K562 (cell line): ENCODE data around the gene NINJ2. TPM values are rescaled to one million over a fixed set of nuclear protein-coding genes. Genes with fewer than 3 reads are reported as not detected.

Source experiments
- CCNT2 ChIP-seq: IDR thresholded peaks from 2 replicates; pipeline ENCODE4 v1.6.1; 2011; ENCODE audit warnings: borderline replicate concordance, low read depth, mild to moderate bottlenecking, moderate library complexity, mixed read lengths, low read length; ENCODE audit not compliant: insufficient read length; ENCODE audit errors: extremely low read depth
- DMBX1 ChIP-seq: fragments of 250-450 bp; sonication (Bioruptor Pico); IDR thresholded peaks from 2 replicates; pipeline ENCODE4 v1.8.0; 2022; ENCODE audit warnings: inconsistent platforms, mild to moderate bottlenecking, moderate library complexity, borderline replicate concordance
- FOSL1 ChIP-seq: fragments of 200-800 bp; sonication (Bioruptor generic); conservative IDR thresholded peaks from 2 replicates; pipeline ENCODE4 v1.6.1; 2016; ENCODE audit warnings: missing genetic modification characterization, missing compliant biosample characterization
- HOXB6 ChIP-seq: fragments of 250-450 bp; sonication (Bioruptor Pico); IDR thresholded peaks from 2 replicates; pipeline ENCODE4 v1.5.1; 2022; ENCODE audit warnings: mild to moderate bottlenecking, borderline replicate concordance
- MAFG ChIP-seq: fragments of 450-650 bp; conservative IDR thresholded peaks from 2 replicates; pipeline ENCODE4 v1.6.1; 2016; ENCODE audit warnings: missing genetic modification characterization, missing compliant biosample characterization
- MAX ChIP-seq: sonication (generic); formaldehyde crosslinking; IDR thresholded peaks from 2 replicates; pipeline ENCODE4 v1.9.0; 2022; ENCODE audit warnings: mild to moderate bottlenecking, missing genetic modification reagents
- MCM5 ChIP-seq: fragments of 450-650 bp; IDR thresholded peaks from 2 replicates; pipeline ENCODE4 v1.6.1; 2016; ENCODE audit warnings: low read depth
- NONO ChIP-seq, 2 experiments: fragments of 200-400 bp in 1 of 2; fragments of 450-650 bp in 1 of 2; formaldehyde crosslinking in 1 of 2; IDR thresholded peaks; 2 replicates each; pipeline ENCODE4 v1.6.1; 2017; ENCODE audit warnings: low read depth in 2 of 2, mild to moderate bottlenecking in 2 of 2, moderate library complexity in 2 of 2, low read length in 1 of 2
- PHTF2 ChIP-seq: fragments of 250-450 bp; sonication (Bioruptor Pico); IDR thresholded peaks from 2 replicates; pipeline ENCODE4 v1.5.0; 2021; ENCODE audit warnings: mild to moderate bottlenecking
- RBM17 ChIP-seq: fragments of 200-400 bp; formaldehyde crosslinking; IDR thresholded peaks from 2 replicates; pipeline ENCODE4 v1.6.1; 2017; ENCODE audit warnings: low read depth, mild to moderate bottlenecking, low read length, borderline replicate concordance
- SLC30A9 ChIP-seq: fragments of 250-450 bp; sonication (Bioruptor Pico); IDR thresholded peaks from 2 replicates; pipeline ENCODE4 v1.8.0; 2022; ENCODE audit warnings: mild to moderate bottlenecking, moderate library complexity
- SNIP1 ChIP-seq: fragments of 450-650 bp; IDR thresholded peaks from 2 replicates; pipeline ENCODE4 v1.7.1; 2017; ENCODE audit warnings: low read depth, mild to moderate bottlenecking
- TEAD1 ChIP-seq, 2 experiments: fragments of 450-650 bp in 1 of 2; sonication (generic) in 1 of 2; formaldehyde crosslinking; IDR thresholded peaks; 2 replicates each; pipeline versions ENCODE4 v1.4.0 to v1.8.0; 2020 to 2022; ENCODE audit warnings: mild to moderate bottlenecking in 2 of 2, missing genetic modification reagents in 1 of 2
- YY1 ChIP-seq, 3 experiments: IDR thresholded peaks; 2 replicates each; pipeline ENCODE4 v1.6.1; 2011; ENCODE audit warnings: low read length in 2 of 3, mild to moderate bottlenecking in 2 of 3, moderate library complexity in 2 of 3, borderline replicate concordance in 1 of 3, control low read depth in 1 of 3, low read depth in 1 of 3; ENCODE audit not compliant: insufficient read depth in 3 of 3, insufficient replicate concordance in 2 of 3, control insufficient read depth in 1 of 3, insufficient read length in 1 of 3; ENCODE audit errors: extremely low read depth in 1 of 3
- ZFX ChIP-seq: sonication (generic); formaldehyde crosslinking; IDR thresholded peaks from 2 replicates; pipeline ENCODE4 v1.8.0; 2022; ENCODE audit warnings: mild to moderate bottlenecking, missing genetic modification reagents, moderate library complexity
- ZNF263 ChIP-seq: sonication (generic); formaldehyde crosslinking; IDR thresholded peaks from 2 replicates; pipeline ENCODE4 v1.8.0; 2022; ENCODE audit warnings: mild to moderate bottlenecking, missing genetic modification reagents, borderline replicate concordance
- ZNF785 ChIP-seq: fragments of 250-450 bp; sonication (Bioruptor Pico); IDR thresholded peaks from 2 replicates; pipeline ENCODE4 v1.4.0; 2020; ENCODE audit warnings: mild to moderate bottlenecking
- polyA plus RNA-seq, 8 experiments: library from polyadenylated mRNA; depleted of rRNA in 4 of 8; stranded (reverse) in 5 of 8; unstranded in 3 of 8; fragments of >200 nt; fragmentation: Nextera tagmentation in 2 of 8; fragmentation: Illumina TruSeq in 1 of 8; extraction: Ambion mirVana in 2 of 8; extraction: Trizol in 1 of 8; gene quantifications; 2 replicates each; pipeline versions ENCODE4 v1.2.1 to v1.2.3, GENCODE V29; 2011 to 2014; ENCODE audit warnings: inconsistent platforms in 1 of 8, missing spikeins in 1 of 8
- total RNA-seq, 7 experiments: library from RNA; depleted of rRNA in 6 of 7; stranded (reverse); fragments of >200 nt in 6 of 7; fragmentation: Illumina TruSeq in 2 of 7; extraction: Trizol in 2 of 7; gene quantifications; 2 replicates each; pipeline versions ENCODE4 v1.2.1 to v1.2.3, GENCODE V29; 2011 to 2021; ENCODE audit warnings: low replicate concordance in 1 of 7
- TF ChIP-seq, protein P1 (sequence below), 2 experiments: IDR thresholded peaks in 1 of 2; conservative IDR thresholded peaks in 1 of 2; 2 replicates each; pipeline ENCODE4 v1.6.1; 2016; ENCODE audit warnings: low read depth in 2 of 2, mild to moderate bottlenecking in 1 of 2, missing compliant biosample characterization in 1 of 2, missing genetic modification characterization in 1 of 2, moderate library complexity in 1 of 2
- TF ChIP-seq, protein P2 (sequence below), 2 experiments: fragments of 450-650 bp in 1 of 2; sonication (generic) in 1 of 2; formaldehyde crosslinking in 1 of 2; IDR thresholded peaks in 1 of 2; conservative IDR thresholded peaks in 1 of 2; 2 replicates each; pipeline versions ENCODE4 v1.6.1 to v1.8.1; 2016 to 2023; ENCODE audit warnings: mild to moderate bottlenecking in 2 of 2, moderate library complexity in 2 of 2, inconsistent platforms in 1 of 2, missing genetic modification reagents in 1 of 2

NINJ2 gene
- total and polyA plus RNA-seq, 9 of the 15 experiments (the other 6 are each of a cell fraction or from before 2014, with no cell fraction given) = 2.6 to 16.0 (median 4.5) TPM

DNA sequence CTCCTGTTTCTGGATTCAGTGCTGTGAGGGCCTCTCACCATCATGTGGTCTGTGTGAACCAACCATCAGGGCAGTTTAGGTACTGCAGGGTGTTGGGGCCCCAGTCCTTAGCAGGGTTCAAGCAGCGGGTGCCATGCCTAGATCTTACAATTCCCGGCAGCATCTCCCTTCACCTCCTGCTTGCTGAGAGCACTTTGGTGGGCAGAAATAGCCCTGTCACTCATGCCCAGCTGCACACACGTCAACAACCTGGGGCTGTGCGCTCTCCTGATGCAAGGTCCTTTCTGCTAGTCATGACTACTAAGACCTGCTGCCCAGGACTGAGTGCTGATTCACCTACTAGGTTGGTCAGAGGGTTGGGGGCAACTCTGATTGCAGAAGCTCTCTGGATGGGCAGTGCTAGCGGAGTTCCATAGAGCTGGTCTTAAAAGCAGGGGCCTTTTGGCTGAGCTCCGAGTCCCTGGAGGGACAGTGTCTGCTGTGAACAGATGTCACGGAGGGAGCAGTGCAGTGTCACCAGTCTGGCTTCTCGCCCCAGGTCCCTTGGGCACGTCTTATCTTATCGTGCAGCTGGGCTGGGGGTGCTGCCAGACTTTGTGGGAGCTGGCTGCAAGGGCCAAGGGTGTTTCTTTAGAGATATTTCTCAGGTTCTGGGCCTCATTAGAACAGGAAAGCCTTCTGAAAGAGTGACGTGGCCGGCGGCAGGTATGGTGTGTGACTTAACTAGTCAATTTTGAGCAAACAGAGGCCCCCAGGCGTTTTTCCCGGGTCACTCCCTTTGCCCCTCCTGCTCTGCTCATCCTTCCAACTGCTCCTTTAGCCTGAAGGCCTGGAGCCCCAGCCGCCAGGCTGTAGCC lies 71.8 kb downstream of the NINJ2 start (continued):
- TF ChIP-seq, protein P1, sequence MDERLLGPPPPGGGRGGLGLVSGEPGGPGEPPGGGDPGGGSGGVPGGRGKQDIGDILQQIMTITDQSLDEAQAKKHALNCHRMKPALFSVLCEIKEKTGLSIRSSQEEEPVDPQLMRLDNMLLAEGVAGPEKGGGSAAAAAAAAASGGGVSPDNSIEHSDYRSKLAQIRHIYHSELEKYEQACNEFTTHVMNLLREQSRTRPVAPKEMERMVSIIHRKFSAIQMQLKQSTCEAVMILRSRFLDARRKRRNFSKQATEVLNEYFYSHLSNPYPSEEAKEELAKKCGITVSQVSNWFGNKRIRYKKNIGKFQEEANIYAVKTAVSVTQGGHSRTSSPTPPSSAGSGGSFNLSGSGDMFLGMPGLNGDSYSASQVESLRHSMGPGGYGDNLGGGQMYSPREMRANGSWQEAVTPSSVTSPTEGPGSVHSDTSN (CRISPR knock-in tag; IDR thresholded peaks at IDR 0.05; ENCODE audit: low read depth) = no peak
- TF ChIP-seq, protein P1 (tag; conservative IDR thresholded peaks at IDR 0.05; ENCODE audit: low read depth) = peak; percentile 55
- TF ChIP-seq TEAD1 (CRISPR knock-in tag; IDR thresholded peaks at IDR 0.05) = peak in 1 of 2 experiments; percentile 71; a peak in 2 of 4 replicates
- TF ChIP-seq, protein P2, sequence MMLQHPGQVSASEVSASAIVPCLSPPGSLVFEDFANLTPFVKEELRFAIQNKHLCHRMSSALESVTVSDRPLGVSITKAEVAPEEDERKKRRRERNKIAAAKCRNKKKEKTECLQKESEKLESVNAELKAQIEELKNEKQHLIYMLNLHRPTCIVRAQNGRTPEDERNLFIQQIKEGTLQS (IDR thresholded peaks at IDR 0.05) = 0 out of 2 replicates have a peak, but pooled peaks have one; percentile 52
- TF ChIP-seq, protein P2 (CRISPR knock-in tag; conservative IDR thresholded peaks at IDR 0.05) = no peak
- no peak for TF ChIP-seq ZNF785
- TF ChIP-seq FOSL1 (tag) = peak; percentile 81
- TF ChIP-seq SNIP1 = no peak
- TF ChIP-seq YY1 (IDR thresholded peaks at IDR 0.05; ENCODE audit: borderline replicate concordance in 1 of 3, control insufficient read depth in 1 of 3, extremely low read depth in 1 of 3, insufficient read depth in 3 of 3, insufficient read length in 1 of 3, insufficient replicate concordance in 2 of 3, low read depth in 1 of 3, low read length in 2 of 3) = peak in 1 of 3 experiments; percentile 14
- peak in 1 of 2 experiments; percentile 85; a peak in 2 of 4 replicates for TF ChIP-seq NONO (IDR thresholded peaks at IDR 0.05; ENCODE audit: low read depth in 2 of 2, low read length in 1 of 2)
- peak; percentile 98 for TF ChIP-seq CCNT2
- no peak for TF ChIP-seq SLC30A9 (CRISPR knock-in tag)
- TF ChIP-seq MCM5 = no peak
- TF ChIP-seq PHTF2 (CRISPR knock-in tag) = no peak
- TF ChIP-seq MAX (CRISPR knock-in tag) = peak; percentile 58
- peak; percentile 87 for TF ChIP-seq DMBX1 (CRISPR knock-in tag)
- TF ChIP-seq MAFG (tag) = peak; percentile 56
- TF ChIP-seq ZNF263 (CRISPR knock-in tag) = no peak
- TF ChIP-seq HOXB6 (CRISPR knock-in tag) = no peak
- TF ChIP-seq ZFX (CRISPR knock-in tag) = peak; percentile 82
- TF ChIP-seq RBM17 = no peak
